GM12874 (cell line): ENCODE measurements around the gene EFCC1.

ENCODE experiments used
- CTCF ChIP-seq: IDR thresholded peaks from 2 replicates; pipeline ENCODE4 v1.5.1; 2011; ENCODE audit warnings: low read depth, mild to moderate bottlenecking, control low read depth, low read length, moderate library complexity; ENCODE audit not compliant: insufficient read depth

Gene EFCC1

GRCh38 chr3:128996726-128997125 lies 4.4 kb upstream of the EFCC1 start:
- no peak for TF ChIP-seq CTCF

GRCh38 chr3:128997486-128998133 lies 3.5 kb upstream of the EFCC1 start:
- no peak for TF ChIP-seq CTCF

- no peak for TF ChIP-seq CTCF
Measured at GRCh38 chr3:128998561-128998960, 2.5 kb upstream of the EFCC1 start.

GRCh38 chr3:128999102-128999501 lies 2.0 kb upstream of the EFCC1 start:
- no peak for TF ChIP-seq CTCF

GRCh38 chr3:129000742-129001100 lies 383 bp upstream of the EFCC1 start:
- TF ChIP-seq CTCF = no peak

- no peak for TF ChIP-seq CTCF
Measured at GRCh38 chr3:129001806-129002572, 885 bp downstream of the EFCC1 start.

- TF ChIP-seq CTCF = no peak
Measured at GRCh38 chr3:129002573-129003569, 1.8 kb downstream of the EFCC1 start.
